Fibroblast of skin of right biceps (primary cell): Measurements from ENCODE around the gene PIGQ.
"Not testable (repeated sequence)": the region's sequence is repeated elsewhere in the genome, so short reads cannot be mapped to it uniquely, and the experiment has no call there.

Source experiments
- DNase-seq: peaks from one replicate; pipeline ENCODE4 v3.0.0-alpha.2; 2013

Gene PIGQ

GRCh38 chr16:588889-589657 is 19.3 kb downstream of the PIGQ start:
- DNase-seq: peak; percentile 95

GRCh38 chr16:589658-590187 is 20.0 kb downstream of the PIGQ start, which contains the start of gene RAB40C:
RAB40C (plus strand) TSS chr16:590066; CDS start chr16:590292, 226 bp downstream.
- peak; percentile 98 for DNase-seq

GRCh38 chr16:590188-590814 is 20.5 kb downstream of the PIGQ start:
- peak; percentile 33 for DNase-seq

GRCh38 chr16:590815-591200 is 21.0 kb downstream of the PIGQ start:
- no peak for DNase-seq

- DNase-seq: no peak
Measured at GRCh38 chr16:591231-591630, 21.5 kb downstream of the PIGQ start.

GRCh38 chr16:591892-592517 is 22.2 kb downstream of the PIGQ start:
- no peak for DNase-seq

GRCh38 chr16:592518-593306 is 22.9 kb downstream of the PIGQ start:
- no peak for DNase-seq

GRCh38 chr16:593406-593805 is 23.6 kb downstream of the PIGQ start:
- no peak for DNase-seq

- DNase-seq: no peak
Measured at GRCh38 chr16:593807-594206, 24.0 kb downstream of the PIGQ start.

GRCh38 chr16:595094-595528 is 25.3 kb downstream of the PIGQ start:
- no peak for DNase-seq

- DNase-seq: no peak
Measured at GRCh38 chr16:595942-596735, 26.4 kb downstream of the PIGQ start.

- no peak for DNase-seq
Measured at GRCh38 chr16:596736-597060, 26.9 kb downstream of the PIGQ start.

GRCh38 chr16:597655-598054 is 27.9 kb downstream of the PIGQ start:
- not testable (repeated sequence) for DNase-seq

GRCh38 chr16:598823-599739 is 29.3 kb downstream of the PIGQ start:
- DNase-seq: no peak

- DNase-seq: no peak
Measured at GRCh38 chr16:600781-601180, 31.0 kb downstream of the PIGQ start.

- DNase-seq: no peak
Measured at GRCh38 chr16:603933-604332, 34.2 kb downstream of the PIGQ start.

GRCh38 chr16:606656-607307 is 37.0 kb downstream of the PIGQ start:
- DNase-seq: no peak

- DNase-seq: no peak
Measured at GRCh38 chr16:608019-608418, 38.3 kb downstream of the PIGQ start.

- no peak for DNase-seq
Measured at GRCh38 chr16:609316-609715, 39.5 kb downstream of the PIGQ start.

- no peak for DNase-seq
Measured at GRCh38 chr16:609984-610383, 40.2 kb downstream of the PIGQ start.
